GM12874 (cell line): Measurements from ENCODE around the gene CELA2A.

Source experiments
- TF ChIP-seq, protein P1 (sequence below): IDR thresholded peaks from 2 replicates; pipeline ENCODE4 v1.5.1; 2011; ENCODE audit warnings: low read depth, mild to moderate bottlenecking, control low read depth, low read length, moderate library complexity; ENCODE audit not compliant: insufficient read depth

The CELA2A gene

DNA sequence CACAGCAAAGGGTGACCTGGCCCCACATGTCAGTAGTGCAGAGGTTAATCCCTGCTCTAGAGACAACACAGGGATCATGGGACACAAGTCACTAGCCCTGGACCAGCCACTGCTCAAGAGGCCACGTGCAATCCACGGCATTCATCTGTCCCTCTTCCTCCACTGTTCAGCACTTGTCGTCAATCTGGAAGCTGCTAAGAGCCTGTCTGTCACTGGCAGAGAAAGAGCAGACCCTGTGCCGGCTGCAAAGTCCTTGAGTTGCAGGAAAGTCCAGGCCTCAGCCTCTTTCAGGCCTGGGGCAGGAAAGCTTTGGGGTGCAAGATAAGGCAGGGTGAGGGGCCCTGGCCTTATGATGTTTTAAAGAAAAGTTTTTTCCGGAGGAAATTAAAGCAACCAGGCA lies 36.1 kb downstream of the CELA2A start:
- TF ChIP-seq, protein P1, sequence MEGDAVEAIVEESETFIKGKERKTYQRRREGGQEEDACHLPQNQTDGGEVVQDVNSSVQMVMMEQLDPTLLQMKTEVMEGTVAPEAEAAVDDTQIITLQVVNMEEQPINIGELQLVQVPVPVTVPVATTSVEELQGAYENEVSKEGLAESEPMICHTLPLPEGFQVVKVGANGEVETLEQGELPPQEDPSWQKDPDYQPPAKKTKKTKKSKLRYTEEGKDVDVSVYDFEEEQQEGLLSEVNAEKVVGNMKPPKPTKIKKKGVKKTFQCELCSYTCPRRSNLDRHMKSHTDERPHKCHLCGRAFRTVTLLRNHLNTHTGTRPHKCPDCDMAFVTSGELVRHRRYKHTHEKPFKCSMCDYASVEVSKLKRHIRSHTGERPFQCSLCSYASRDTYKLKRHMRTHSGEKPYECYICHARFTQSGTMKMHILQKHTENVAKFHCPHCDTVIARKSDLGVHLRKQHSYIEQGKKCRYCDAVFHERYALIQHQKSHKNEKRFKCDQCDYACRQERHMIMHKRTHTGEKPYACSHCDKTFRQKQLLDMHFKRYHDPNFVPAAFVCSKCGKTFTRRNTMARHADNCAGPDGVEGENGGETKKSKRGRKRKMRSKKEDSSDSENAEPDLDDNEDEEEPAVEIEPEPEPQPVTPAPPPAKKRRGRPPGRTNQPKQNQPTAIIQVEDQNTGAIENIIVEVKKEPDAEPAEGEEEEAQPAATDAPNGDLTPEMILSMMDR = no peak

DNA sequence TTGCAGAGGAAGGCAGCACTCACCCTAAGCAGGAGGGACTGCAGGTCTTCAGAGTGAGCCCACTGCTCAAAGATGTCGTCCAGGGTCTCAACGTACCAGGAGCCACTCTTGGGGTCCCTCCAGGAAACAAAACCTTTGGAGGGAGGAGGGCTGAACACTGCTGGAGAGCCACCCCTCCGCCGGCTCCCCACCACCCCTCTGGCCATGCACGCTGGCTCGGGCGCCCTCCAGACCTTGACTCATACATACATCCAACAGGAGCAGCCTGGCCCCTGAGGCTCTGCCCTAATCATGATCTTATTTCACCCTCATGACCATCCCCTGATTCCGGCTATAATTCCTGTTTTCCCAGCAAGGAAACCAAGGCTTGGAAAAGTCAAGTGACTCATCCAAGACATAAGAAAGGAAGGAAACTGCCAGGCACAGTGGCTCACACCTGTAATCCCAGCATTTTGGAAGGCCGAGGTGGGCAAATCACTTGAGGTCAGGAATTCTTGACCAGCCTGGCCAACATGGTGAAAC lies 37.4 kb downstream of the CELA2A start:
- TF ChIP-seq, protein P1 = no peak

DNA sequence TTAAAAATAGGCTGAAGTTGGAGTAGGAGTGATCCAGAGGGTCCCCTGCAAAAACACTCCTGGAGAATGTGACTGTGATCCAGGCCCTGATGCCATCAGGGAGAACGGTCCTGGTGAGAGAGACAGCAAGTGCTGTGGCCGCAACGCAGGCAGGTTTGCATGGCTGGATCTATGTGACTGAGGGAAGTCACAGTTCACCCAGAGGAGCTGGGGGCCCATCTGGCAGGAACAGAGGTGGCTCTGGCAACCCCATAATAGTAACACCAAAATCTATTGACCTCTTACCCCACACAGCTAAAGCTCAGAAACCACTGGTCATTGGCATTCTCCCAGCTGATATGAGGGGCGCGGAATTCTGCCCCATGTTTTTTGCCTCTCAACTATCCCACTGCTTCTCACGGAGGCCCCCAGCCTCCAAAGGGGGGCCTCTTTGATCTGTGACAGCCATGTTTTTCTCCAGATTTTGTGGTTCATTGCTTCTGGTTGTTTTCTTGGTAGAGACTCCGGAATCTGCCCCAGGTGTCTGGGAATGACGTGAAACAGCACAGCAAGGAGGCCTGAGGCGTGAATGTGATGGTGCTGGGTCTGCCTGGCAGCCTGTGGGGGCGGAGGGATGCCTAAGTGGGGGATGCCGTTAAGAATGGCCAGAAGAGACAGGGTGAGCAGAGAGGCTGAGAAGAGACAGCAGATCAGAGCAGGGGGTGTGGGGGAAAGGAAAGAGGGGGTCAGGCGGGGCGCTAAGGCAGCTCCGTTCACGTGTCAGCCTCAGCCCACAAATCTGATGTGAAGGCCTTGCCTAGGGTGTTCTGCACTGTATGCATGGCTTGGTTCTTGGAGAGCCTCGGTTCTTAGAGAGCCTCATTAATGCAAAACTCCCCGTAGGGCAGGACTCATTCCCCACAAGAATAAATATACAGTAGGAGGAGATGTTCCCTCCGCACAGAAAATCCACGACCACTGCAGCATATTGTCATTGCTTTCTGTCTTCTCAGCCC lies 43.9 kb downstream of the CELA2A start:
- TF ChIP-seq, protein P1 = no peak

DNA sequence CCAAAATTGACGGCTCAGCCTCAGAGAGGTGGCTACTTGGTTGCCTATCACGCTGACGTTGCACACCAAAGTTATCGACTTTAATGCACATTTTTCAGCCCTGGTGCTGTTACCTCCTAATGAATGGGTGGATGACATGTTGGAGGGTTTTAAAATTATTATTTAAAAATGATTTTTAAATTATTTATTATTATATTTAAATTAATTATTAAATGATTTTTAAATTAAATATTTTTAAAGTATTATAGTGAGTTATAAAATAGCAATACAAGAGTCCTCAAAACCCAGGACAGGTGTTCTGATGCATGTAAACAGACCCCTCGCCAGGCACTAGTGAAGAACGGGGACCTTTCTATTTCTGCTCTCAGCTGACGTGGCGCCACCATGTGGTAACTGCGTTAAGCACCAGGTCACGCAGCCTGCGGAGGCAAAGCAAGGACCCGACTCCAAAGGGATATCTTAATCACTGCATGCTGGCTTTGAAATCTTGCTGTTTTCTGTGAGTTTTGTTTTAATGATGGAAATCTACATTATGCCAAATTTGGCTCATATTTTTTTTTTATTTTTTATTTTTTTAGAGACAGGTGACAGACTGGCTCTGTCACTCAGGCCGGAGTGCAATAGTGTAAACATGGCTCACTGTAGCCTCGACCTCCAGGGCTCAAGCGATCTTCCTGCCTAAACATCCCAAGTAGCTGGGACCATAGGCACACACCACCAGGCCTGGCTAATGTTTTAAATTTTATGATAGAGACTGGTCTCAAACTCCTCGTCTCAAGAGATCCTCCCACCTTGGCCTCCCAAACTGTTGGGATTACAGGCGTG lies 44.9 kb downstream of the CELA2A start:
- TF ChIP-seq, protein P1 = peak; percentile 77

DNA sequence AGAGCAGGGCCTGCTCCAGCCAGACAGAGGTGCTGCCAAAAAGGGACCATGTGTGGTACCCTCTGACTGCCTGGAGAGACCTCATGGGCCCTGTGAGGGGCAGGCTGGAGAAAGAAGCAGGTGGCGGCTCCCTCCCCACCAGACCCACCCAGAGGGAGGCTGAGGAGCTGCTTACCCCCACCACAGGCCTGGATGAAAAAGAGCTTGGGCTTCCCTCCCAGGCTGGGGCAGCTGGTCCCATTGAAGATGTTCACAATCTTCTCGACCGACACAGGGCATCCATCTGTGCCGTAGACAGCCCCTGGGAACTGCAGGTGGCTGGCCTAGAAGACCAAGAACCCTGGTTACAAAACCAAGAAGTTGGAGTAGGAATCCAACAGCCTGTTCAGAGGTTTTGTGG lies 47.9 kb downstream of the CELA2A start:
- TF ChIP-seq, protein P1 = no peak

DNA sequence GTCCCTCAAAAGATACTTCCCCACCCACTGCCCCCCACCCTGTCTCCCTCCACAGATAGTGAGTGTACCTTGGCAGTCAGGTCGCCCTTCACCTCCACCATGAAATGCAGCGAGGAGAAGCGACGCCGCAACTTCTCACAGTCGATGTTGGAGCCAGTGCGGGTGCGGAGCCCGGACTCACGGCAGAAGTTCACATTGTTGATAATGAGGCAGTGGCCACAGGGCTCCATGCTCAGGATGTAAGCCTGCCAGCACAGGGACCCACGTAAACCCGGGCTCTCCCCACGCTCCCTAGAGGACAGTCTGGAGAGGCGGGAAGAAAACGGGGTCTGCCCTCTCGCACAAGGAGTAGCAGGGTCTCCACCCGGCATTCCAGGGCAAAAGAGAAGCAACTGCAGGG lies 50.3 kb downstream of the CELA2A start:
- TF ChIP-seq, protein P1 = no peak

DNA sequence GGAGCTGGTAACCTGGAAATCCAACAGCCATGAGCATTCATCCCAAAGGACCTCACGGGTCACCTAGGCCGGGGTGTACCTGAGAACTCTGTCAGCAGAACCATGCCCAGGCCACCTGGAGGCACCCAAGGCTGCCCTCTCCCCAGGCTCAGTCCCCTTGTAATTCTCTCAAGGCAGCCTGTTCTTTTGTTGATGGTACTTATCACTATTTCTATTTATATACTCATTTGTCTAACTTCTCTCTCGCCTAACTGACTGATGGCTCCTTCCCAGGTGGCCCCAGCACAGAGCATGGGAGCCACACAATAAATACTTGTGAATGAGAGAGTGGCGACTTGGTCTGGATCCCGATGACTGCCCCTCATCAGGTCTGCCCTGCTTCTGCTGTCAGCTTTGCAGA lies 50.7 kb downstream of the CELA2A start:
- TF ChIP-seq, protein P1 = no peak
